RWPE1 (cell line): ENCODE results near the gene RBM48.

Experiments used
- CTCF ChIA-PET: fragments of 350-600 bp; sonication (Branson Sonifier 250); formaldehyde crosslinking; extraction: SDS; loops from one replicate; lab custom pipeline; 2021; lab: Yijun Ruan, JAX
- POLR2A ChIA-PET: fragments of 400-600 bp; formaldehyde crosslinking; extraction: SDS; loops from one replicate; lab custom pipeline; 2020; ENCODE audit warnings: antibody characterized with exemption; ENCODE audit not compliant: low non-redundant PET; lab: Yijun Ruan, JAX
- DNase-seq: peaks from one replicate; pipeline ENCODE4 v3.0.0; 2012; ENCODE audit warnings: low spot score
- H3K27ac ChIP-seq: fragments of 450-650 bp; 2 replicates; pipeline ENCODE4 v1.5.1; 2017
- CTCF ChIP-seq: fragments of 450-650 bp; conservative IDR thresholded peaks from 2 replicates; pipeline ENCODE4 v1.5.1; 2017; ENCODE audit warnings: low read depth, mild to moderate bottlenecking

Gene RBM48

GRCh38 chr7:92513167-92513902, 15.3 kb upstream of the RBM48 start:
- CTCF ChIA-PET = interaction anchor here (1.0 kb wide), 1 partner anchor 66 kb away, joined by 3 read pairs; the partner anchor contains the start of gene GATAD1
- POLR2A ChIA-PET = no interaction called here
- no peak for TF ChIP-seq CTCF
- no peak overlapping the region for H3K27ac ChIP-seq
- no peak for DNase-seq

- no peak for DNase-seq
- ChIA-PET CTCF (no interaction called here), POLR2A (no interaction called here)
- no peak for TF ChIP-seq CTCF
- H3K27ac ChIP-seq = no peak overlapping the region
These were observed 11.0 kb upstream of the RBM48 start for GRCh38 chr7:92517631-92518030.

- POLR2A ChIA-PET = no interaction called here
- CTCF ChIA-PET = no interaction called here
- no peak for DNase-seq
- TF ChIP-seq CTCF = no peak
- H3K27ac ChIP-seq = no peak overlapping the region
These were observed 8.6 kb upstream of the RBM48 start for GRCh38 chr7:92520024-92520423.

GRCh38 chr7:92523110-92523509, 5.5 kb upstream of the RBM48 start:
- H3K27ac ChIP-seq = no peak overlapping the region
- POLR2A ChIA-PET = no interaction called here
- CTCF ChIA-PET = no interaction called here
- no peak for TF ChIP-seq CTCF
- no peak for DNase-seq

- DNase-seq = peak; percentile 77
- ChIA-PET CTCF (interaction anchor here (0.9 kb wide), 1 partner anchor 20 kb away, joined by 3 read pairs; no protein-coding TSS in a partner anchor), POLR2A (interaction anchor here (1.1 to 1.2 kb wide), 2 partner anchors 282 to 393 kb away, joined by 3 to 5 read pairs; partner anchors contain the start of genes ANKIB1, CYP51A1 and KRIT1)
- peak overlapping the region; percentile 84 for H3K27ac ChIP-seq
- no peak for TF ChIP-seq CTCF
These were observed 1.1 kb upstream of the RBM48 start for GRCh38 chr7:92527300-92528187.

GRCh38 chr7:92528958-92529264, 316 bp downstream of the RBM48 start:
- no peak for DNase-seq
- peak overlapping the region; percentile 84 for H3K27ac ChIP-seq
- TF ChIP-seq CTCF = no peak
- CTCF ChIA-PET = interaction anchor here (0.9 kb wide), 1 partner anchor 19 kb away, joined by 3 read pairs; no protein-coding TSS in a partner anchor
- POLR2A ChIA-PET = interaction anchor here (1.1 to 1.2 kb wide), 2 partner anchors 283 to 394 kb away, joined by 3 to 5 read pairs; partner anchors contain the start of genes ANKIB1, CYP51A1 and KRIT1
